PFSK-1 (cell line): ENCODE measurements around the gene SCMH1.

Experiments
- FOXP2 ChIP-seq: optimal IDR thresholded peaks from 2 replicates; pipeline ENCODE3; 2011; ENCODE audit warnings: borderline replicate concordance, control low read depth, inconsistent platforms; ENCODE audit not compliant: insufficient read depth; ENCODE audit errors: extremely low read length, extremely low read depth
- POLR2AphosphoS5 ChIP-seq: IDR thresholded peaks from 2 replicates; pipeline ENCODE4 v1.6.1; 2012; ENCODE audit warnings: low read depth, mild to moderate bottlenecking, control low read depth, low read length, moderate library complexity
- REST ChIP-seq, 2 experiments: IDR thresholded peaks; 2 replicates each; pipeline versions ENCODE4 v1.6.1 to v1.8.0; 2011 to 2012; ENCODE audit warnings: low read depth in 2 of 2, low read length in 2 of 2, control low read depth in 1 of 2, inconsistent platforms in 1 of 2, mild to moderate bottlenecking in 1 of 2, moderate library complexity in 1 of 2; ENCODE audit not compliant: insufficient read depth in 1 of 2
- SIN3A ChIP-seq: IDR thresholded peaks from 2 replicates; pipeline ENCODE4 v1.6.1; 2012; ENCODE audit warnings: mild to moderate bottlenecking, low read length, moderate library complexity, borderline replicate concordance; ENCODE audit not compliant: insufficient read depth
- TAF1 ChIP-seq: IDR thresholded peaks from 2 replicates; pipeline ENCODE4 v1.6.1; 2012; ENCODE audit warnings: low read length, control low read depth, borderline replicate concordance; ENCODE audit not compliant: insufficient read depth

The SCMH1 gene

GRCh38 chr1:41184446-41184845 lies 57.7 kb downstream of the SCMH1 start:
- TF ChIP-seq SIN3A (no peak), FOXP2 (no peak), REST (IDR thresholded peaks at IDR 0.05; ENCODE audit: insufficient read depth in 1 of 2, low read depth in 2 of 2, low read length in 2 of 2) (no peak), POLR2AphosphoS5 (no peak)

- no peak for TF ChIP-seq TAF1
Observed at GRCh38 chr1:41175546-41175945, 66.6 kb downstream of the SCMH1 start.

GRCh38 chr1:41174170-41174569 lies 67.9 kb downstream of the SCMH1 start:
- TF ChIP-seq FOXP2 (no peak), SIN3A (no peak), POLR2AphosphoS5 (no peak)

DNA sequence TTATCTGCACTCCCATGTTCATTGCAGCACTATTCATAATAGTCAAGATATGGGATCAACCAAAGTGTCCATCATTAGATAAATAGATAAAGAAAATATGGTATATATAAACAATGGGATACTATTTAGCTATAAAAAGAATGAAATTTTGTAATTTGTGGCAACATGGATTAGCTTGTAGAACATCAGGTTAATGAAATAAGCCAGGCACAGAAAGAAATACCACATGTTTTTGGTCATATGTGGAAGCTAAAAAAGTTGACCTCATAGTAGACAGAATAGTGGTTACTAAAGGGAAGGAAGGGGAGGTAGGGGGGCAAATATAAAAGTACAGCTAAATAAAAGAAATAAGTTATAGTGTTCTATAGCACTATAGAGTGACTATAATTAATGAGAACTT lies 68.5 kb downstream of the SCMH1 start:
- TF ChIP-seq FOXP2 = no peak
- no peak for TF ChIP-seq POLR2AphosphoS5
- TF ChIP-seq TAF1 = no peak
- no peak for TF ChIP-seq REST (IDR thresholded peaks at IDR 0.05; ENCODE audit: insufficient read depth in 1 of 2, low read depth in 2 of 2, low read length in 2 of 2)
- no peak for TF ChIP-seq SIN3A

GRCh38 chr1:41171266-41171874 lies 70.7 kb downstream of the SCMH1 start:
- no peak for TF ChIP-seq TAF1
- TF ChIP-seq REST (IDR thresholded peaks at IDR 0.05; ENCODE audit: insufficient read depth in 1 of 2, low read depth in 2 of 2, low read length in 2 of 2) = no peak
- no peak for TF ChIP-seq SIN3A
- TF ChIP-seq FOXP2 = no peak
- TF ChIP-seq POLR2AphosphoS5 = no peak

DNA sequence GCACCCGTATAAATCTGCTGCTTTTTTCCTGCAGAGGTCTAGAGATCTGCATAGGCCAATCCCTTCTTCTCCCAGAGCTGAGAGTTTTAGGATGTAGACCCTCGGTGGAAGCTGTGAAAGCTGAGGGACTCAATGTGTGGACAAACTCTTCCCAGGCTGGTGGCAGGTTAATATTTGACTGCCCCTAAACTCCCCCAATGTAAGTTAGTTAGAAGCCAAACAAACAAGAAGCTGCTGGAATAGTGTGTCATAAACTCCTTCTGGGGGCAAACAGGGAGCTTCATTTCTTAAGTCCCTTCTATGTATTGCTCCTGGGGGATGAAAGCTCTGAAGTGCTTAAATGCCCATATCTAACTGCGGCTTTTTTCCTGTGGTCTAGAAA lies 72.3 kb downstream of the SCMH1 start:
- no peak for TF ChIP-seq POLR2AphosphoS5
- no peak for TF ChIP-seq FOXP2
- TF ChIP-seq REST (IDR thresholded peaks at IDR 0.05; ENCODE audit: insufficient read depth in 1 of 2, low read depth in 2 of 2, low read length in 2 of 2) = no peak
- TF ChIP-seq TAF1 = no peak
